NCI-H446 treated with DMSO at 0.1 percent for 48 hours (cell line): ENCODE measurements around the gene ZNF492.
"Not testable (repeated sequence)": the region's sequence is repeated elsewhere in the genome, so short reads cannot be mapped to it uniquely, and the experiment has no call there.

Experiments
- DNase-seq: peaks from one replicate; lab custom pipeline; 2025; lab: John Stamatoyannopoulos, UW

ZNF492 gene

GRCh38 chr19:22633706-22634449, at the start of gene ZNF492:
ZNF492 (plus strand) TSS chr19:22634324; CDS start chr19:22653400, 19,076 bp downstream.
- DNase-seq: not testable (repeated sequence)

GRCh38 chr19:22595422-22595821, 38.7 kb upstream of the ZNF492 start:
- DNase-seq: no peak

- no peak for DNase-seq
These were observed 38.2 kb upstream of the ZNF492 start for GRCh38 chr19:22595918-22596341.

- no peak for DNase-seq
These were observed 33.2 kb upstream of the ZNF492 start for GRCh38 chr19:22600690-22601648.

- DNase-seq: no peak
These were observed 32.1 kb upstream of the ZNF492 start for GRCh38 chr19:22601906-22602630.

- no peak for DNase-seq
These were observed 31.4 kb upstream of the ZNF492 start for GRCh38 chr19:22602631-22603272.

GRCh38 chr19:22603518-22604440, 30.3 kb upstream of the ZNF492 start:
- no peak for DNase-seq

GRCh38 chr19:22604571-22605274, 29.4 kb upstream of the ZNF492 start:
- DNase-seq: no peak

GRCh38 chr19:22605275-22606211, 28.6 kb upstream of the ZNF492 start:
- DNase-seq: no peak

GRCh38 chr19:22606212-22606553, 27.9 kb upstream of the ZNF492 start:
- DNase-seq: no peak

GRCh38 chr19:22606954-22607652, 27.0 kb upstream of the ZNF492 start:
- no peak for DNase-seq

GRCh38 chr19:22607653-22608430, 26.3 kb upstream of the ZNF492 start:
- DNase-seq: no peak

GRCh38 chr19:22608441-22608840, 25.7 kb upstream of the ZNF492 start:
- no peak for DNase-seq

GRCh38 chr19:22609630-22610029, 24.5 kb upstream of the ZNF492 start:
- no peak for DNase-seq

GRCh38 chr19:22610121-22610520, 24.0 kb upstream of the ZNF492 start:
- no peak for DNase-seq

- DNase-seq: no peak
These were observed 21.8 kb upstream of the ZNF492 start for GRCh38 chr19:22612316-22612715.

- no peak for DNase-seq
These were observed 17.5 kb upstream of the ZNF492 start for GRCh38 chr19:22616659-22617058.

- not testable (repeated sequence) for DNase-seq
These were observed 16.9 kb upstream of the ZNF492 start for GRCh38 chr19:22617181-22617580.
